Effector memory CD8-positive, alpha-beta T cell (primary cell): ENCODE measurements around the gene PALM.

ENCODE experiments used
- ATAC-seq: fragments of 150-1000 bp; cut with Tn5 transposase; replicated peaks from 2 replicates; pipeline ENCODE4 v1.10.0; 2021; ENCODE audit warnings: mild to moderate bottlenecking, moderate library complexity
- DNase-seq, 3 experiments: peaks; one replicate each; pipeline ENCODE4 v3.0.0; 2021
- H3K27ac Mint-ChIP-seq, 2 donors: one replicate each; pipeline ENCODE4 v1.8.0; 2022; ENCODE audit warnings: mild to moderate bottlenecking in 2 of 2, mixed read lengths in 2 of 2, moderate library complexity in 2 of 2
- H3K27me3 Mint-ChIP-seq, 2 donors: one replicate each; pipeline ENCODE4 v1.8.0; 2022; ENCODE audit warnings: mixed read lengths in 2 of 2
- H3K36me3 Mint-ChIP-seq: one replicate; pipeline ENCODE4 v1.8.0; 2022; ENCODE audit warnings: mild to moderate bottlenecking, moderate library complexity, mixed read lengths; ENCODE audit not compliant: insufficient read depth
- H3K4me1 Mint-ChIP-seq, 2 donors: one replicate each; pipeline ENCODE4 v1.8.0; 2022; ENCODE audit warnings: low read depth in 2 of 2, mixed read lengths in 2 of 2
- H3K4me3 Mint-ChIP-seq, 2 donors: one replicate each; pipeline ENCODE4 v1.8.0; 2022; ENCODE audit warnings: mild to moderate bottlenecking in 2 of 2, mixed read lengths in 2 of 2, moderate library complexity in 2 of 2
- H3K9me3 Mint-ChIP-seq, 2 donors: one replicate each; pipeline ENCODE4 v1.8.0; 2022; ENCODE audit warnings: mixed read lengths in 2 of 2

Gene PALM

DNA sequence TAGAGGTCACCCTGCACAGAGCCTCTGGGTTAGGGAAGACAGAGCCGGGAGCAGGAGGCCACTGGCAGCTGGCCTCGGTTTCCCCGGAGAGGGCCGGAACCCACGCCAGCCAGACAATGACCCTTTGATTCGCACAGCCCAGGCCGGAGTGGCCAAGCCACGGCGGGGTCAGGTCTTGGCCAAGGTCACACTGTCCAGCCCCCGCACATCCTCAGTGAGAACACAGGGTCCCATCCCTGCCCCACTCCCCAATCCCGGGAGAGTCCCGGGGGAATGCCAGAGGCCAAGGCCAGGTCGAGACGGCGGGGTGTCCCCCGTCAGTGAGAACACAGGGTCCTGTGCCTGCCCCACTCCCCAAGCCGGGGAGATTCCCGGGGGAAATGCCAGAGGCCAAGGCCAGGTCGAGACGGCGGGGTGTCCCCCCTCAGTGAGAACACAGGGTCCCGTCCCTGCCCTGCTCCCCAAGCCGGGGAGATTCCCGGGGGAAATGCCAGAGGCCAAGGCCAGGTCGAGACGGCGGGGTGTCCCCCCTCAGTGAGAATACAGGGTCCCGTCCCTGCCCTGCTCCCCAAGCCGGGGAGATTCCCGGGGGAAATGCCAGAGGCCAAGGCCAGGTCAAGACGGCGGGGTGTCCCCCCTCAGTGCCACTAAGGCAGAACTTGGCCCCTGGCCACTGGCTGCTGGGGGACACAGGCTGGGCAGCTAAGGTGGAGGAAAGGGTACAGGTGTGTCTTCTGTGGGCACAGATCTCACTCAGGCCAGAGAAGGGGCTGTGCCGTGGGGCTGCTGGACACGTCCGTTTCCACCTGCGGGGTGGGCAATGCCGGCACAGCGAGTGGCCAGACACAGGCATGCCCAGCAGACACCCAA is 34.2 kb upstream of the PALM start:
- Mint-ChIP-seq H3K36me3 (no peaks in the 10 kb centered on the region), H3K4me1 (peaks cover 0 to 4% of the 10 kb centered on the region in 2 donors), H3K27me3 (peaks cover 19 to 23% of the 10 kb centered on the region in 2 donors), H3K27ac (no peak overlapping the region), H3K4me3 (no peak overlapping the region), H3K9me3 (no peaks in the 10 kb centered on the region)
- ATAC-seq (no peak), DNase-seq (no peak)

DNA sequence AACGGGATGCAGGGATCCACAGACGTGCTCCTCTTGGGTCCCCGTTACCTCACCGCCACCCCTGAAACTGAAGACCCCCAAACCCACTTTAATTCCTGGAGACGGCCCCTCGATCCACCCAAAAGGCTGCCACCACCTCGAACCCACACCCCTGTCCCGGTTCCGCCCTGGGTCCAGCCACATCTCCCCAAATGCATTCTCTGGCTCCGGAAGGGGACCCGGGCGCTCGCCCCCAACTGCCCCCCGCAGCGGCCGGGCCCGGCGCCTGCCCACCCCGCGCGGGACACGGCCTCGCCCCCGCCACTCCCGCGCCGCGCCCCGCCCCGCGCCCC is 32.8 kb upstream of the PALM start:
- Mint-ChIP-seq H3K4me3 (no peak overlapping the region), H3K27ac (no peak overlapping the region)
- ATAC-seq, result no peak

DNA sequence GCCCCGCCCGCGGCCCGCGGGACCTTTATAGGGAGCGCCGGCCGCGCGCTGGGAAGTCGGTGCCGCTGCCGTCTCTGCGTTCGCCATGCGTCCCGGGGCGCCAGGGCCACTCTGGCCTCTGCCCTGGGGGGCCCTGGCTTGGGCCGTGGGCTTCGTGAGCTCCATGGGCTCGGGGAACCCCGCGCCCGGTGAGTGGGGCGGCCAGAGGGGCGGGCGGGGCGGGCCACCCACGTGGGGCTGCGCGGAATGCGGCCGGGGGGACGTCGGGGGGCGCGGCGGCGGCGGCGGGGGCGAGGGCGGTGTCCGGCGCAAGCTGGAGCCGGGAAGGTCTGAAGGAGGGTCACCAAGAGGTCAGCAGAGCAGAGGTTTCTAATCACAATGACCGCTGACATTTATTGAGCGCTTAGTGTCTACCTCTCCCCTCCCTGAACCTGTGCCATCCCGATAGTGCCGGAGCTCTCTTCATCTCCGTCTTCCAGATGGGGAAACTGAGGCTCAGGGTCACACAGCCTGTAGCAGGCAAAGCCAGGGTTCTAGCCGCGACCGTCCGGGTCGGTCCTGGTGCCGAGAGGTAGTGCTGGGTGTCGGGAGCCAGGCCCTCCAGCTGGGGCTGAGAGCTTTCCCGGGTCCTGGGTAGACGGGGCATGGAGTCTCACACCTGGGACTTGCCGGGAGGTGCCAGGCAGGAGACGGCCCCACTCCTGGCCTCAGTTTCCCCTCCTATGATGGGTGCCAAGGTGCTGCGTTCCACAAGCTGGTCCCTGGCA is 32.2 kb upstream of the PALM start, which contains the start of gene FSTL3:
Gene FSTL3 (plus strand): TSS at position 54 of the 767 bp plus-strand sequence. CDS start 32 bp downstream, at position 86.
- H3K9me3 Mint-ChIP-seq, result no peaks in the 10 kb centered on the region
- no peak within 1 kb of the TSS for H3K27ac Mint-ChIP-seq
- ATAC-seq (no peak), DNase-seq (no peak)
- peaks cover 5 to 8% of the 10 kb centered on the region in 2 donors for H3K4me1 Mint-ChIP-seq
- H3K4me3 Mint-ChIP-seq, result no peak within 1 kb of the TSS
- H3K27me3 Mint-ChIP-seq, result peaks cover 19 to 23% of the 10 kb centered on the region in 2 donors
- peaks cover 4% of the 10 kb centered on the region for H3K36me3 Mint-ChIP-seq

More for the DNA sequence above, 32.8 kb upstream of the PALM start:
- H3K27me3 Mint-ChIP-seq, result peaks cover 19 to 23% of the 10 kb centered on the region in 2 donors
- peaks cover 4% of the 10 kb centered on the region for H3K36me3 Mint-ChIP-seq
- no peaks in the 10 kb centered on the region for H3K9me3 Mint-ChIP-seq
- H3K4me1 Mint-ChIP-seq, result peaks cover 5 to 8% of the 10 kb centered on the region in 2 donors
- DNase-seq, result no peak

DNA sequence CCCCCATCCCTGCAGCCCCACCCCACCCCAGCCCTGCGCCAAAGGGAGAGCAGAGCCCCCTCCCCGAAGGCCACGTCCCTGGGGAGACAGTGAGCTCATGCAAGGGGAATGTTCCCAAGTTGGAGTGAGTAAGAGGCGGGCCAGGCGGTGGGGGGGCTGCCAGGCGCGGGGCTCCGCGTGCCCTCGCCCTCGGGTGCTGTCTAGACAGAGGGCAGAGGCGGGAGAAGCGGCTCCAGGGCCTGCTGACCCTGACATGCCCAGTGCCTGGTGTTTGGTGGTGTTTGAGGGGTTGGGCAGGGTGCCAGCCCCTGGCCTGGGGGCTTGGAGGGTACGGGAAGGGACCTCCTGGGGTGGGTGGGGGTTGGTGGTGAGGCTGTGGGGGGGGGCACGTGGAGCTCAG is 31.5 kb upstream of the PALM start:
- peaks cover 5 to 8% of the 10 kb centered on the region in 2 donors for H3K4me1 Mint-ChIP-seq
- H3K27ac Mint-ChIP-seq, result no peak overlapping the region
- DNase-seq, result no peak
- H3K9me3 Mint-ChIP-seq, result no peaks in the 10 kb centered on the region
- H3K27me3 Mint-ChIP-seq, result peaks cover 19 to 23% of the 10 kb centered on the region in 2 donors
- ATAC-seq, result no peak
- H3K4me3 Mint-ChIP-seq, result no peak overlapping the region
- H3K36me3 Mint-ChIP-seq, result peaks cover 4% of the 10 kb centered on the region

DNA sequence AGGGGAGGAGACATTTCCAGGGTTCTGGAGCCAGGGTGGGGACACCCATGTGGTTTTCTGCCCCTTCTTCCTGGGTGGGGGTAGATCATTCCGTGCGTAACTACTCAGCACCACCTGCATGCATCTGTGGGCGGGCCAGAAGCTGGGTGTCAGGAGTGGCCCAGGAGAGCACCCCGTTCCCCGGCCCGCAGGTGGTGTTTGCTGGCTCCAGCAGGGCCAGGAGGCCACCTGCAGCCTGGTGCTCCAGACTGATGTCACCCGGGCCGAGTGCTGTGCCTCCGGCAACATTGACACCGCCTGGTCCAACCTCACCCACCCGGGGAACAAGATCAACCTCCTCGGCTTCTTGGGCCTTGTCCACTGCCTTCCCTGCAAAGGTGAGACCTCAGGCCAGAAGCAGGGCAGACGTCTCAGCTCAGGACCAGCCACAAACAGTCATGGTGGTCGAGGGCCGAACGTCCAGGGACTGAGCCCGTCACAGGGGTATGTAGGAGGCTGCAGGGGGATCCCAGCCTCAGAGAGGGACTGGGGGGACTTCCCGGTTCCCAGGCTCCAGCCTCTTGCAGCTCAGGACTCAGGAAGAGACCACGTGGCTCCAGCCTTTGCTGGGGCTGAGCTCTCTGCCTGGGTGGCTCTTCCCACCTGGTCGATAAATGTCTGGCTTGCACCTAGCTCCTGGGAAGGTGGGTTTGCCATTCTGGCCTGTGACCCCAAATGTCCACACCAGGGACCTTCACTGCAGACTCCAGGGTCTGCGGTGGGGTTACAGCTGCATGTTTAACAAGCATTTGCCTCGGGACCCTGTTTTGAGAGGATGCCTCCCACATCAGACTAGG is 30.9 kb upstream of the PALM start:
- DNase-seq, result no peak
- Mint-ChIP-seq H3K27ac (no peak overlapping the region), H3K9me3 (no peaks in the 10 kb centered on the region), H3K36me3 (peaks cover 4% of the 10 kb centered on the region), H3K4me3 (peak overlapping the region in 1 of 2 donors; percentile 12), H3K4me1 (peaks cover 5 to 8% of the 10 kb centered on the region in 2 donors), H3K27me3 (peaks cover 19 to 23% of the 10 kb centered on the region in 2 donors)
- ATAC-seq, result no peak

DNA sequence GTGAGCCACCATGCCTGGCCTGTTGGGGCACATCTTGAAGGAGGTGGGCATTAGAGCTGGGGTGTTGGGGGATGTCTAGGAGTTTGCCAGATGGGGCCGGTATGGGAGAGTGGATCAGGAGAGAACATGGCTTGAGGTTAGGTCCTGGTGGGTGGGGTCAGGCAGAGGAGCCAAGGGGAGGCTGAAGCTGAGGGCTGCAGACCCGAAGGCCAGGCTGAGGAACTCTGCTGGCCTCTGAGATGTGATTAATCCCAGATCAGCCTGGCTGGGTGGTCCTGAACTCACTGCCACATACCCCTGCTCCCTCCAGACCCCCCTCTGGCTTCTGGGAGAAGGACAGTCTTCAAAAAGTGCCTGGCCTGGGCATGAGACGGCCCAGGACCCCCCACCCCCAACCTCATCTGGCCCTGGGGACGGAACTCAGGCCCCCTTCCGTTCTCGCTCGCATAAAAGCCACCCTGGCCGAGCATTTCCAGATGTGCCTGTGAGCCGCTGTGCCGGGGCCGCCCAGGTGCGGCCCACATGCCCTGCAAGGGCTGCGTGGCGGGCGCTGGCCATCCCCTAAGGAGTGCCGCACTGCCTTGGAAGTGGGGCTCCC is 29.8 kb upstream of the PALM start:
- Mint-ChIP-seq H3K4me1 (peaks cover 5 to 8% of the 10 kb centered on the region in 2 donors), H3K4me3 (peak overlapping the region; percentile 58 to 59), H3K27me3 (peaks cover 13 to 16% of the 10 kb centered on the region in 2 donors), H3K9me3 (no peaks in the 10 kb centered on the region), H3K36me3 (peaks cover 4% of the 10 kb centered on the region), H3K27ac (no peak overlapping the region)
- DNase-seq, result no peak
- no peak for ATAC-seq

DNA sequence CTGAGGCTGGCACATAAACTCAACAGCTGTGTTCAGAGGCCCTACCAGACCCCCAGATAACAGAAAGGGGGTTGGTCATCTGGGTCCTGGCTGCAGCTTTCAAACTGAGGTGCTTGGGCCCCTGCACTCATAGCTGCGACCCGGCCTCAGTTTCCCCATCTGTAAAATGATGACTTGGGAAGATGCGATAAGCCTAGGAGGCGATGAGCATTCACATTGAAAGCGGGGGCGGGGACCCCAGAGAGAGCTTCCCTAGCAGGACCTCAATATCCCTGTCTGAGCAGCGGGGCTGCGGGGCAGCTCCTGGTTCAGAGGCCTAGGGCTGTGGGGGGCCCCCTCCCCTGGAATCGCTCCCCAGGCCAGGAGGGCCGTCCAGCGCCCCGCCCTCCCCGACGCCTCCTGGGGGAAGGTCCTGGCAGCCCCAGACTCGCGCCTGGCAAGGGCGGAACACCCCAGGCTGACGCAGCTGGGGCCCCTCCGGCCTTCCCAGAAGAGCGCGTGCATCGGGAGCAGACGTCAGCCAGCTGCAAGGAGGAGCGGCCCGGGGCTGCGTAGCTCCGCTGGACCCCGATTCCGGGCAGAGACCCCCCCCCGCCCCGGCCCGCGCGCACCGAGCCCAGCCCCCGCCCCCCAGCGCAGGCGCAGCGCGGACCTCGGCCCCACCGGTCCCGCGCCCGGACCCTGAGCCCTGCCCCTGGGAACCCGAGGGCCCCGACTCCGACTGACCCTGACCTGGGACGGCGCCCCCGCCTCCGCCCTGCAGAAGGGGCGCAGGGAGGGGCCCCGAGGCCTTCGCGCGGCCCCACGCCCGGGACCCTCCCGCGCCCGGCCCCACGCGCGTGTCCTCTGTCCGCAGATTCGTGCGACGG is 29.1 kb upstream of the PALM start:
- Mint-ChIP-seq H3K4me1 (peaks cover 5 to 8% of the 10 kb centered on the region in 2 donors), H3K27ac (no peak overlapping the region), H3K27me3 (peaks cover 9 to 12% of the 10 kb centered on the region in 2 donors), H3K4me3 (peak overlapping the region; percentile 58 to 78), H3K9me3 (no peaks in the 10 kb centered on the region), H3K36me3 (peaks cover 4% of the 10 kb centered on the region)
- ATAC-seq, result no peak
- no peak for DNase-seq

DNA sequence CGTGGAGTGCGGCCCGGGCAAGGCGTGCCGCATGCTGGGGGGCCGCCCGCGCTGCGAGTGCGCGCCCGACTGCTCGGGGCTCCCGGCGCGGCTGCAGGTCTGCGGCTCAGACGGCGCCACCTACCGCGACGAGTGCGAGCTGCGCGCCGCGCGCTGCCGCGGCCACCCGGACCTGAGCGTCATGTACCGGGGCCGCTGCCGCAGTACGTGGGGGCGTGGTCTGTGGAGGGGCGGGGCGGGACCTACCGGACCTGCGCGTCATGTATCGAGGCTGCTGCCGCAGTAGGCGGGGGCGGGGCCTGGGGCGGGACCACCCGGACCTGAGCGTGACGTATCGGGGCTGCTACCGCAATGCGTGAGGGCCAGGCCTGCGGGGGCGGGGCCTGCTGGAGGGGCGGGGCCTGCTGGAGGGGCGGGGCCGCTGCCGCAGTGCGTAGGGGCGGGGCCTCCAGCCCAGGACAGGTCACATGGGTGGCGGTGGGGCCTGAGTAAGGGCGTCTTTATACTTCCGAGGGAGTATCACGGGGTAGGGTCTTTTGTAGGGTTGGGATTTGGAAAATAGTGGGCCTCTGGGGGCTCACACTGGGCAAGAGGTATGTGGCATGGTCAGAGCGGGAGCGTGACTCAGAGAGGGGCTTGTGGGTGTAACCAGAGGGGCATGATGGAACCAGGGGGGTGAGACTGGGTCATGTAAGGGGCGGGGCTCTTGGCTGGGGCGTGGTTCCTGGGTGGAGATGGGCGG is 28.3 kb upstream of the PALM start:
- Mint-ChIP-seq H3K4me1 (peaks cover 5% of the 10 kb centered on the region in 2 donors), H3K36me3 (peaks cover 4% of the 10 kb centered on the region), H3K27me3 (peaks cover 3 to 5% of the 10 kb centered on the region in 2 donors), H3K27ac (peak overlapping the region; percentile 62 to 91), H3K9me3 (no peaks in the 10 kb centered on the region), H3K4me3 (peak overlapping the region; percentile 77 to 78)
- peak; percentile 95 to 97 (median 95) for DNase-seq
- peak; percentile 77 for ATAC-seq

DNA sequence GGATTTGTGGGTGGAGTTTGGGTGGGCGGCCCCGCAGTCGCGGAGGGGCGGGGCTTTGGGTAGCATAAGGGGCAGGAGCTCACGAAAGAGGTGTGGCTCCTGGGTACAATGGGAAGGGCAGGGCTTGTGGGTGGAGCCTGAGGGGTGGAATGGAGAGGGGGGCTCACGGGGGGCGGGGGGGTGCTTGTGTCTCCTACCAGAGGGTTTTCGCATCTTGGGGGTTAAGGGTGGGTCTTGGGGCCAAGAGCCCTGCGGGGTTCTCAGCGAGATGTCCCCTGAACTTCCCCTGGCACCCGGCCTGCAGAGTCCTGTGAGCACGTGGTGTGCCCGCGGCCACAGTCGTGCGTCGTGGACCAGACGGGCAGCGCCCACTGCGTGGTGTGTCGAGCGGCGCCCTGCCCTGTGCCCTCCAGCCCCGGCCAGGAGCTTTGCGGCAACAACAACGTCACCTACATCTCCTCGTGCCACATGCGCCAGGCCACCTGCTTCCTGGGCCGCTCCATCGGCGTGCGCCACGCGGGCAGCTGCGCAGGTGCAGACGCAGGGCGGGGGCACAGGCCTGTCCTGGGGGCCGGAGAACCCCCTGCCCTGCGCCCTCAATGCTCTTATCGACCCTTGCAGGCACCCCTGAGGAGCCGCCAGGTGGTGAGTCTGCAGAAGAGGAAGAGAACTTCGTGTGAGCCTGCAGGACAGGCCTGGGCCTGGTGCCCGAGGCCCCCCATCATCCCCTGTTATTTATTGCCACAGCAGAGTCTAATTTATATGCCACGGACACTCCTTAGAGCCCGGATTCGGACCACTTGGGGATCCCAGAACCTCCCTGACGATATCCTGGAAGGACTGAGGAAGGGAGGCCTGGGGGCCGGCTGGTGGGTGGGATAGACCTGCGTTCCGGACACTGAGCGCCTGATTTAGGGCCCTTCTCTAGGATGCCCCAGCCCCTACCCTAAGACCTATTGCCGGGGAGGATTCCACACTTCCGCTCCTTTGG is 27.4 kb upstream of the PALM start:
- no peak for ATAC-seq
- Mint-ChIP-seq H3K4me1 (peaks cover 4 to 5% of the 10 kb centered on the region in 2 donors), H3K4me3 (peak overlapping the region; percentile 77 to 78), H3K9me3 (no peaks in the 10 kb centered on the region), H3K27me3 (no peaks in the 10 kb centered on the region), H3K36me3 (peaks cover 4% of the 10 kb centered on the region), H3K27ac (peak overlapping the region; percentile 62 to 91)
- no peak for DNase-seq

DNA sequence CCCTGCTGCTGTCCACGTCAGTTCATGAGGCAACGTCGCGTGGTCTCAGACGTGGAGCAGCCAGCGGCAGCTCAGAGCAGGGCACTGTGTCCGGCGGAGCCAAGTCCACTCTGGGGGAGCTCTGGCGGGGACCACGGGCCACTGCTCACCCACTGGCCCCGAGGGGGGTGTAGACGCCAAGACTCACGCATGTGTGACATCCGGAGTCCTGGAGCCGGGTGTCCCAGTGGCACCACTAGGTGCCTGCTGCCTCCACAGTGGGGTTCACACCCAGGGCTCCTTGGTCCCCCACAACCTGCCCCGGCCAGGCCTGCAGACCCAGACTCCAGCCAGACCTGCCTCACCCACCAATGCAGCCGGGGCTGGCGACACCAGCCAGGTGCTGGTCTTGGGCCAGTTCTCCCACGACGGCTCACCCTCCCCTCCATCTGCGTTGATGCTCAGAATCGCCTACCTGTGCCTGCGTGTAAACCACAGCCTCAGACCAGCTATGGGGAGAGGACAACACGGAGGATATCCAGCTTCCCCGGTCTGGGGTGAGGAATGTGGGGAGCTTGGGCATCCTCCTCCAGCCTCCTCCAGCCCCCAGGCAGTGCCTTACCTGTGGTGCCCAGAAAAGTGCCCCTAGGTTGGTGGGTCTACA is 25.9 kb upstream of the PALM start:
- H3K9me3 Mint-ChIP-seq, result no peaks in the 10 kb centered on the region
- no peaks in the 10 kb centered on the region for H3K27me3 Mint-ChIP-seq
- ATAC-seq, result no peak
- DNase-seq, result no peak
- H3K4me3 Mint-ChIP-seq, result no peak overlapping the region
- H3K27ac Mint-ChIP-seq, result no peak overlapping the region
- H3K4me1 Mint-ChIP-seq, result peaks cover 4 to 5% of the 10 kb centered on the region in 2 donors
- peaks cover 4% of the 10 kb centered on the region for H3K36me3 Mint-ChIP-seq
